ENCODE measurements around the gene CCL4L2.
"Not testable (repeated sequence)": the region's sequence is repeated elsewhere in the genome, so short reads cannot be mapped to it uniquely, and the experiment has no call there.

CCL4L2 gene

GRCh38 chr17:36195434-36196130 is 15.3 kb upstream of the CCL4L2 start:
- DNase-seq (ENCODE audit: low spot score), result no peak

GRCh38 chr17:36196131-36196486 is 14.8 kb upstream of the CCL4L2 start:
- DNase-seq (ENCODE audit: low spot score), result no peak

- DNase-seq (ENCODE audit: low spot score), result no peak
These were observed 13.5 kb upstream of the CCL4L2 start for GRCh38 chr17:36197387-36197703.

GRCh38 chr17:36198831-36199465 is 11.9 kb upstream of the CCL4L2 start:
- no peak for DNase-seq (ENCODE audit: low spot score)

- DNase-seq (ENCODE audit: low spot score), result not testable (repeated sequence)
These were observed 9.8 kb upstream of the CCL4L2 start for GRCh38 chr17:36201102-36201501.

- DNase-seq (ENCODE audit: low spot score), result not testable (repeated sequence)
These were observed 9.4 kb upstream of the CCL4L2 start for GRCh38 chr17:36201506-36201905.

- DNase-seq (ENCODE audit: low spot score), result no peak
These were observed 7.5 kb upstream of the CCL4L2 start for GRCh38 chr17:36203335-36203734.

- no peak for DNase-seq (ENCODE audit: low spot score)
These were observed 6.0 kb upstream of the CCL4L2 start for GRCh38 chr17:36204724-36205500.

- no peak for DNase-seq (ENCODE audit: low spot score)
These were observed 5.0 kb upstream of the CCL4L2 start for GRCh38 chr17:36205637-36206485.

GRCh38 chr17:36206486-36206821 is 4.4 kb upstream of the CCL4L2 start:
- DNase-seq (ENCODE audit: low spot score), result not testable (repeated sequence)

GRCh38 chr17:36207383-36207782 is 3.5 kb upstream of the CCL4L2 start:
- not testable (repeated sequence) for DNase-seq (ENCODE audit: low spot score)

GRCh38 chr17:36209575-36209974 is 1.3 kb upstream of the CCL4L2 start:
- no peak for DNase-seq (ENCODE audit: low spot score)

GRCh38 chr17:36211484-36212271 is 815 bp downstream of the CCL4L2 start:
- not testable (repeated sequence) for DNase-seq (ENCODE audit: low spot score)

GRCh38 chr17:36212272-36212605 is 1.4 kb downstream of the CCL4L2 start:
- DNase-seq (ENCODE audit: low spot score), result no peak

- no peak for DNase-seq (ENCODE audit: low spot score)
These were observed 2.1 kb downstream of the CCL4L2 start for GRCh38 chr17:36212966-36213365.

- DNase-seq (ENCODE audit: low spot score), result no peak
These were observed 2.8 kb downstream of the CCL4L2 start for GRCh38 chr17:36213695-36214094.

- DNase-seq (ENCODE audit: low spot score), result no peak
These were observed 4.1 kb downstream of the CCL4L2 start for GRCh38 chr17:36214918-36215317.

- DNase-seq (ENCODE audit: low spot score), result not testable (repeated sequence)
These were observed 4.8 kb downstream of the CCL4L2 start for GRCh38 chr17:36215406-36216308.

GRCh38 chr17:36219556-36219955 is 8.7 kb downstream of the CCL4L2 start:
- DNase-seq (ENCODE audit: low spot score), result not testable (repeated sequence)

- not testable (repeated sequence) for DNase-seq (ENCODE audit: low spot score)
These were observed 10.1 kb downstream of the CCL4L2 start for GRCh38 chr17:36220737-36221580.
